OCI-LY1 (cell line): ENCODE measurements around the gene XRCC4.
"Not testable (repeated sequence)": the region's sequence is repeated elsewhere in the genome, so short reads cannot be mapped to it uniquely, and the experiment has no call there.

Source experiments
- H2AFZ ChIP-seq: fragments of 200-600 bp; sonication (generic), shearing (Covaris generic); 2 replicates; pipeline ENCODE4 v1.6.0; 2014; ENCODE audit warnings: antibody characterized with exemption, mild to moderate bottlenecking, low read length
- H3F3A ChIP-seq: fragments of 200-600 bp; sonication (generic), shearing (Covaris generic); 2 replicates; pipeline ENCODE4 v1.6.0; 2014; ENCODE audit warnings: mild to moderate bottlenecking, antibody characterized with exemption, low read length, moderate library complexity; ENCODE audit not compliant: insufficient read depth
- H3K27ac ChIP-seq: fragments of 200-600 bp; sonication (generic); 2 replicates; pipeline ENCODE4 v1.5.1; 2014; ENCODE audit warnings: low read length, mixed run types, mild to moderate bottlenecking, low read depth; ENCODE audit not compliant: poor library complexity, severe bottlenecking
- H3K27me3 ChIP-seq: fragments of 200-600 bp; sonication (generic); 2 replicates; pipeline ENCODE4 v1.6.0; 2014; ENCODE audit warnings: antibody characterized with exemption, mild to moderate bottlenecking, low read length, moderate library complexity; ENCODE audit not compliant: insufficient read depth
- H3K36me3 ChIP-seq: fragments of 200-600 bp; sonication (generic); 2 replicates; pipeline ENCODE4 v1.6.1; 2014; ENCODE audit warnings: mild to moderate bottlenecking, antibody characterized with exemption, low read length, moderate library complexity, mixed read lengths; ENCODE audit not compliant: insufficient read depth
- H3K4me1 ChIP-seq: fragments of 200-600 bp; sonication (generic); 2 replicates; pipeline ENCODE4 v1.5.1; 2014; ENCODE audit warnings: mild to moderate bottlenecking, low read length, moderate library complexity; ENCODE audit not compliant: insufficient read depth, severe bottlenecking
- H3K4me2 ChIP-seq: fragments of 200-600 bp; sonication (generic), shearing (Covaris generic); 2 replicates; pipeline ENCODE4 v1.6.1; 2014; ENCODE audit warnings: low read length
- H3K4me3 ChIP-seq: fragments of 200-600 bp; sonication (generic); 2 replicates; pipeline ENCODE4 v1.5.1; 2014; ENCODE audit warnings: low read length, low read depth, mild to moderate bottlenecking, mixed read lengths; ENCODE audit not compliant: poor library complexity, severe bottlenecking
- H3K79me2 ChIP-seq: fragments of 200-600 bp; shearing (Covaris generic); 2 replicates; pipeline ENCODE4 v1.6.1; 2016; ENCODE audit warnings: mixed run types, low read length, mixed read lengths; ENCODE audit not compliant: insufficient read depth
- H3K9ac ChIP-seq: fragments of 200-600 bp; sonication (generic), shearing (Covaris generic); 2 replicates; pipeline ENCODE4 v1.6.1; 2014; ENCODE audit warnings: mild to moderate bottlenecking, low read length, mixed read lengths
- H3K9me2 ChIP-seq: fragments of 200-600 bp; sonication (generic), shearing (Covaris generic); 2 replicates; pipeline ENCODE4 v1.6.1; 2014; ENCODE audit warnings: low read depth, mild to moderate bottlenecking, low read length, mixed read lengths
- H3K9me3 ChIP-seq: fragments of 200-600 bp; shearing (Covaris generic); 2 replicates; pipeline ENCODE4 v1.6.1; 2014; ENCODE audit warnings: low read length, mixed read lengths
- H4K20me1 ChIP-seq: fragments of 200-600 bp; sonication (generic), shearing (Covaris generic); 2 replicates; pipeline ENCODE4 v1.6.0; 2016; ENCODE audit warnings: mild to moderate bottlenecking, low read length; ENCODE audit not compliant: insufficient read depth
- CTCF ChIP-seq: fragments of 200-600 bp; sonication (generic), shearing (Covaris generic); IDR thresholded peaks from 2 replicates; pipeline ENCODE4 v1.5.1; 2017; ENCODE audit warnings: mild to moderate bottlenecking, antibody characterized with exemption, low read length, moderate library complexity, mixed read lengths
- EZH2 ChIP-seq: fragments of 200-600 bp; sonication (generic), shearing (Covaris generic); IDR thresholded peaks from 2 replicates; pipeline ENCODE4 v1.8.0; 2017; ENCODE audit warnings: borderline replicate concordance, mixed run types, mild to moderate bottlenecking, antibody characterized with exemption, low read length, moderate library complexity, mixed read lengths

XRCC4 gene

GRCh38 chr5:83151821-83152220 is 74.5 kb downstream of the XRCC4 start:
- H2AFZ ChIP-seq, result no peak overlapping the region
- H3K4me2 ChIP-seq, result no peak overlapping the region
- no peaks in the 10 kb centered on the region for H3K4me1 ChIP-seq
- H3K9me3 ChIP-seq, result no peaks in the 10 kb centered on the region
- no peaks in the 10 kb centered on the region for H3K27me3 ChIP-seq
- H3K36me3 ChIP-seq, result no peaks in the 10 kb centered on the region
- no peaks in the 10 kb centered on the region for H3K9me2 ChIP-seq
- no peaks in the 10 kb centered on the region for H4K20me1 ChIP-seq
- H3K9ac ChIP-seq, result no peak overlapping the region
- no peak overlapping the region for H3K4me3 ChIP-seq
- H3F3A ChIP-seq, result no peaks in the 10 kb centered on the region
- TF ChIP-seq EZH2, result no peak
- TF ChIP-seq CTCF, result no peak
- no peak overlapping the region for H3K27ac ChIP-seq
- no peaks in the 10 kb centered on the region for H3K79me2 ChIP-seq

- not testable (repeated sequence) for H3K9ac ChIP-seq, H3F3A ChIP-seq, H3K27me3 ChIP-seq, H3K4me2 ChIP-seq, H3K36me3 ChIP-seq, H2AFZ ChIP-seq, H3K4me1 ChIP-seq, H4K20me1 ChIP-seq, H3K27ac ChIP-seq, H3K9me2 ChIP-seq, H3K79me2 ChIP-seq, H3K9me3 ChIP-seq, H3K4me3 ChIP-seq
These were observed 75.6 kb downstream of the XRCC4 start for GRCh38 chr5:83152996-83153395.

GRCh38 chr5:83156001-83156400 is 78.7 kb downstream of the XRCC4 start:
- H3K9me2 ChIP-seq, result no peaks in the 10 kb centered on the region
- TF ChIP-seq EZH2, result no peak
- TF ChIP-seq CTCF, result no peak
- H3K9ac ChIP-seq, result no peak overlapping the region
- no peak overlapping the region for H3K4me2 ChIP-seq
- no peak overlapping the region for H3K27ac ChIP-seq
- H3K27me3 ChIP-seq, result no peaks in the 10 kb centered on the region
- H3K36me3 ChIP-seq, result no peaks in the 10 kb centered on the region
- no peaks in the 10 kb centered on the region for H3K9me3 ChIP-seq
- H3F3A ChIP-seq, result no peaks in the 10 kb centered on the region
- no peaks in the 10 kb centered on the region for H3K79me2 ChIP-seq
- H2AFZ ChIP-seq, result no peak overlapping the region
- H3K4me3 ChIP-seq, result no peak overlapping the region
- H3K4me1 ChIP-seq, result no peaks in the 10 kb centered on the region
- H4K20me1 ChIP-seq, result no peaks in the 10 kb centered on the region

GRCh38 chr5:83157163-83157562 is 79.8 kb downstream of the XRCC4 start:
- TF ChIP-seq EZH2, result no peak
- no peak for TF ChIP-seq CTCF

More at GRCh38 chr5:83157163-83157562, 79.8 kb downstream of the XRCC4 start:
- no peaks in the 10 kb centered on the region for H3K9me3 ChIP-seq
- H3K27ac ChIP-seq, result no peak overlapping the region
- no peaks in the 10 kb centered on the region for H3K79me2 ChIP-seq
- no peaks in the 10 kb centered on the region for H3K36me3 ChIP-seq
- no peaks in the 10 kb centered on the region for H3K27me3 ChIP-seq
- H3K4me3 ChIP-seq, result no peak overlapping the region
- no peak overlapping the region for H3K4me2 ChIP-seq
- no peaks in the 10 kb centered on the region for H4K20me1 ChIP-seq
- no peak overlapping the region for H3K9ac ChIP-seq
- H3K9me2 ChIP-seq, result no peaks in the 10 kb centered on the region
- no peaks in the 10 kb centered on the region for H3F3A ChIP-seq
- H3K4me1 ChIP-seq, result no peaks in the 10 kb centered on the region
- no peak overlapping the region for H2AFZ ChIP-seq
